ENCODE results near the gene BCL2.

- TF ChIP-seq YY1 (IDR thresholded peaks at IDR 0.05; ENCODE audit: low read depth) (no peak), CREB1 (IDR thresholded peaks at IDR 0.05; ENCODE audit: low read depth) (no peak), MAX (IDR thresholded peaks at IDR 0.05) (no peak), REST (IDR thresholded peaks at IDR 0.05; ENCODE audit: low read depth) (no peak), NFIC (IDR thresholded peaks at IDR 0.05) (no peak)
Observed at GRCh38 chr18:63320975-63321265, 1.4 kb upstream of the BCL2 start.

Measured in Ishikawa (cell line).